HG03469 (cell line): ENCODE data around the gene OR13C5.
"Not testable (repeated sequence)": the region's sequence is repeated elsewhere in the genome, so short reads cannot be mapped to it uniquely, and the experiment has no call there.

Source experiments
- ATAC-seq: cut with Tn5 transposase; IDR thresholded peaks from one replicate; pipeline ENCODE4 v1.9.1; 2021; ENCODE audit warnings: mild to moderate bottlenecking, moderate library complexity, moderate number of reproducible peaks; ENCODE audit not compliant: unreplicated experiment

Gene OR13C5

GRCh38 chr9:104599313-104599712 is at the start of gene OR13C5:
OR13C5 (minus strand) TSS chr9:104599413; CDS start chr9:104599413, 0 bp downstream.
- not testable (repeated sequence) for ATAC-seq

DNA sequence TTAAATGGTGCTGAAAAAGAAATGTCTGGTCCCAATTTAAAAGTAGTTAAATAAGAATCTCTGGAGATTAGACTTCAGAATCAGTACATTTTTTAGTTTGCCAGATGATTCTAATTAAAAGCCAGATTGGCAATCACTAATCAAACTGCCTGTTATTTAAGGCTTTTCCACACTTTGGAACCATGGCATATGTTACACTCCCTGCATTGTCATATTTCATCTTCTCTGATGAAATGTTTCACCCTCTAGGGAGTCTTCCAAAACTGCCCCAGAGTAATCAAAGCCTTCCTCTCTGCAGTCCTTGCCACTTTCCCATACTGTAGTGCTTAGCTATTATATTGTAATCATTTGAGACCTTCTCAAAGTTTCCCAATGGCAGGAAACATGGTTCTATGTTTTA is 36.2 kb upstream of the OR13C5 start:
- no peak for ATAC-seq

DNA sequence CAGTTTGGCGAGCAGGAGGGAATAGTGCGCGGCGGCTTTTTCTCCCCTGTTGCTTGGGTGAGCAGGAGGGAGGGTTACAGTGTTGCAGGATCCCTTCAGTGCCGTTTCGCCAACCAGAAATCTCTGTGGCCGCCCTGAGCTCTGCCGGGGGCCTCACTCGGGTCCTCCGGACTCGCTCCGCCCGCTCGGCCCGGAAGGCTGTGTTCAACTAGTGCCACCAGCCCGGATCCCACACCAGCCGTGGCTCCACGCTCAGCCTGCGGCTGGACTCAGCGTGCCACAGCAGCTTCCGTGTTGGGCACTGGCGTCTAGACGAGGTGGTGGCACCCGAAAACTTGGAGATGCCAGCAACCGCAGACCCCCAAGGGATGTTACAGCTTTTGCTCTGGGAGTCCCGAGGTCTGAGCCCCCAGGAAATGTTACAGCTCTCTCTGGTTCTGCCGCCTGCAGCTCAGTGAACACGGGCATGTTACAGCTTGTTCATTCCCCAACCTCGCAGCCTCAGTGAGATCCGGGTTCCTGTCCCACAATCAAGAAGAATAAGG is 34.8 kb upstream of the OR13C5 start:
- ATAC-seq = no peak

GRCh38 chr9:104625964-104626363 is 26.8 kb upstream of the OR13C5 start:
- ATAC-seq = not testable (repeated sequence)

GRCh38 chr9:104618104-104618503 is 18.9 kb upstream of the OR13C5 start, which contains the start of gene OR13C9:
OR13C9 (minus strand) TSS chr9:104618204; CDS start chr9:104618204, 0 bp downstream.
- no peak for ATAC-seq

DNA sequence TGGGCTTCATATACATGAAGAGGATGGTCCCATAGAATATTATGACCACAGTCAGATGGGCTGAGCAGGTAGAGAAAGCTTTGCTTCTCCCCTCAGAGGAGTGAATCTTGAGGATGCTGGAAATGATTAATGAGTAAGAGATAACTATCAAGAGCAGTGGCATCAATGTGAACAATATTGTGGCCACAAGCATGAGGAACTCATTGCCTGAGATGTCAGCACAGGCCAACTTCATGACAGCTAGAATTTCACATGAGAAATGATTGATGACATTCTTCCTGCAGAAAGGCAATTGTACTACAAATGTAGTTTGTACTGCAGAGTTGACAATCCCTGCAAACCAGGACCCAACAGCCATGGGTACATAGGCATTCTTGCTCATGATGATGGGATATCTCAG is 18.2 kb upstream of the OR13C5 start:
- no peak for ATAC-seq

DNA sequence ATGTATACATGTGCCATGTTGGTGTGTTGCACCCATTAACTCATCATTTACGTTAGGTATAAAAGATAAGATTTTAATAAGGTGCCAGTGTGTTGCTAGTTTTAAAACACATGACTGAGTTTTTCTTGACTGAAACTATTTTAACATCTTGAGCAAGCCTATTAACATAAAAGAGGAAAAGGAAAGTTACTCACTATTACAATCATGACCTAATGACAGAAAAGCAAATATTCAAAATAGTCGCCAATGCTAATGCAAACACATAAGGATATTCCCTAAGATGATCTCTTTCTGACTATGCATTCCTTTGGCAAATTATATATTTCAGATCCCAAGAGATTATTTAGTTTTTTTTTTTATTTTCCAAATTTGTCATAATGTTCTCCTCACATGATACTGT is 12.0 kb upstream of the OR13C5 start:
- ATAC-seq = no peak

DNA sequence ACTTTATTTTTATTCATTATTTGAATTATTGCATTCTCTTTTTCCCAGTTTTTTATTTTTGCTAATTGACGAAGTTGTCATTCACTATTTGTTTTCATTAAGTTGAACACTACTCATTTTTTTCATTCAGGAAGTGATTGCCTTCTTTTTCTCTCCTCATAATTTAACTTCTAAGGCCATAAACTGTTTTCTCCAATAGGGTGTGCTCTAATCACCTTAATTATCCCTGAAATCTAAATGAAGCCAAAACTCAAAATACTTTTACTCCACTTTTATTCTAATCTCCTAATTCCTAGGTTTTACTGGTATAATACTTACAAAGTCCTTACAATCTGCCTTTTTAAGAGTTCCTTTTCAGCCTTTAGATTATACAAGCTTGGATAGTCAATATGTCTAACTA is 9.1 kb upstream of the OR13C5 start:
- ATAC-seq = no peak

DNA sequence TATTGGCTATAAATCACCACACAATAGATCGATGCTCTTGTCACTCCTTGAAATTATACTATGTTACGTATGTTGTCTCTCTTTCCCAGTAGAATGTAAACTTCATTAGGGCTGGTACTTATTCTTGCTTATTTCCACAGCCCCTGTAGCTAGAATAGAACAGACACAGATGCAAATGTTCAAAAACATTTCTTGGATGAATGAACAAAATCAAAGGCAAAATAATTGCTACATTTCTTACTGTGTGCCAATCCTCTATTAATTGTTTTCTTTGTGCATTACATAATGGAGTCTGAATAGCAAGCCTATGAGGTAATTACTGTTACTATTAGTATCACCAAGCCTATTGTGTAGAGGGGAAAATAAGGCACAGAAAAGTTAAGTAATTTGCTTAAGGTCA is 6.9 kb upstream of the OR13C5 start:
- no peak for ATAC-seq

DNA sequence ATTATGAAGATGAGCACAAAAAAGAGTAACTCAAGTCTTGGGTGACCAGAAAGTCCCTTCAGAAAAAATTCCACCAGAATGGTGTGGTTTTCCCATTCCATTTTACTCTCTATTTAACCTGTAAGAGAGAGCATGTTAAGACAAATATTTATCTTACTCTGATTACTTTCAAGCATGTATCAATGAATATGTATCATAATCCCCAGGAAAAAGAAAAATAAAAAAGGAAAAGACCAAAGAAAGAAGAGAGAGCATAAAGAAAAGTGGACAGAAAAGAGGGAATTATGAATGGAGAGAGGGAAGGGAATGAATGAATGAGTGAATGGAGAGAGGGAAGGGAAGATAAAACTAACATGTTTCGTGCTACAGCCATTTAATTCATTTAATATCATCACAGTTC is 6.3 kb upstream of the OR13C5 start, which contains the start of gene OR13C2:
Gene OR13C2, minus strand, starts transcription at position 101 of the 400 bp plus-strand sequence. Its CDS starts 0 bp downstream, at position 101.
- ATAC-seq = not testable (repeated sequence)

DNA sequence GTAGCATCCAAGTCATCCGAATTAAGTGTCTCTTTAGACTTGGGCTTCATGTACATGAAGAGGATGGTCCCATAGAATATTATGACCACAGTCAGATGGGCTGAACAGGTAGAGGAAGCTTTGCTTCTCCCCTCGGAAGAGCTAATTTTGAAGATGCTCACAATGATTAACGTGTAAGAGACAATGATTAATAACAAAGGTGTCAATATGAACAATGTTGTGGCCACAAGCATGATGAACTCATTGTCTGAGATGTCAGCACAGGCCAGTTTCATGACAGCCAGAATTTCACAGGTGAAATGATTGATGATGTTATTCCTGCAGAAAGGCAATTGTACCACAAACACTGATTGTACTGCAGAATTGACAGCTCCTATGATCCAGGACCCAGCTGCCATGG is 5.6 kb upstream of the OR13C5 start:
- ATAC-seq = no peak

DNA sequence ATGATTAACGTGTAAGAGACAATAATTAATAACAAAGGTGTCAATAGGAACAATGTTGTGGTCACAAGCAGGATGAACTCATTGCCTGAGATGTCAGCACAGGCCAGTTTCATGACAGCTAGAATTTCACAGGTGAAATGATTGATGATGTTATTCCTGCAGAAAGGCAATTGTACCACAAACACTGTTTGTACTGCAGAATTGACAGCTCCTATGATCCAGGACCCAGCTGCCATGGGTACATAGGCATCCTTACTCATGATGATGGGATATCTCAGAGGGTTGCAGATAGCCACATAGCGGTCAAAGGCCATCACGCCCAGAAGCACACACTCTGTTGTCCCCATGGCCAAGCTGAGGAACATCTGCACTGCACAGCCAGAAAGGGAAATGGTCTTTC is 464 bp downstream of the OR13C5 start:
- ATAC-seq = not testable (repeated sequence)

DNA sequence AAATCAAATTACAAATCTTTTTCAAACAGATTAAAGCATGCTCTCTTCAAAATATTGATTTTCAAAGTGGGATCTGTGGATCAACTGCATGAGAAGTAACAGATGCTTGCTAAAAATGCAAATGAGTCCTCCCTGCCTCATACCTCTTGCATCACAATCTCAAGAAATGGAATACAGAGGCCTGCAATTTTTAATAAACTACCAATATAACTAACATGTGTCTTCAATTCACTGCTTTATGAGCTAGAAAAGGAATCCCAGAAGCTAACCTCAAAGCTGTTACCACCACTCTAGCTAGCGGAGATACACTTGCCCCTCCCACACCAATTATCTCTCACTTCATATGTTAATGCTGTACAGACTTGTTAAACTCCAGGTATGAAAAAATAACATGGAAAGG is 9.6 kb downstream of the OR13C5 start:
- no peak for ATAC-seq

- no peak for ATAC-seq
These were observed 12.6 kb downstream of the OR13C5 start for GRCh38 chr9:104586496-104587180.

- ATAC-seq = no peak
These were observed 18.7 kb downstream of the OR13C5 start for GRCh38 chr9:104580562-104580961.

DNA sequence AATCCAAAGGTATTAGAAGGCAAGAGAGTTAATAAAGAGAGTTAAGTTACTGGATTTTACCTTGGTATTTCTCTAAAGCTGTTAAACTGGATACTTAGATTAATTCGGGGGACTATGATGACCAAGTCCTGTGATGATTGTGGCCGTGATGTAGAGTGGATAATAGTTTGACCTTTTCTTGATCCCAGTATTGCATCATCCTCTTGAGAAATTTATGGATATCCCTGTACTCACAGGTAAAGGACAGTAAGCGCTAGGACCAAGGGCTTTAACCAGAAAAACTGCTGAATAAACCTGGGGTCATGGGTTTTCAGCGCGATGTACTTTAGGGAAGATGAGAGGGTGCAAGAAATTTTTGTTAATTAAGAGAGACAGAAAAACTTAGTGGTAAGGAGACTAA is 21.9 kb downstream of the OR13C5 start:
- no peak for ATAC-seq

DNA sequence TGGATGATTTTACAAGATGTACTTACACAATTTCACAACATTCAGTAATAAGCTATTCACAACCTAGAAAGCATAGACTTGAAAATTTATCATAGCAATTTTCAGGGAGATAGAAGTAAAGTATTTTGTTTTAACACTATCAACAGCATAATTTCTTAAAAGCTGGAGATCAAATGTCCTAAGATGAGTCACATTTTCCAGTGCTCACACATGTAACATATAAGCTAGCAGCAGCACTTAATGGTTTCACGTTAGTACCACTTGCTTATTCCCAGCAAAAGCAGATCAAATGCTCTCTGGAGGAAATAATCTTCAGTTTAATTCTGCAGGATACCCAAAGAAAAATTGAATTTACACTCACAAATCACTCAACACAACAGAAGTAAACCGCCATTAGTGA is 23.8 kb downstream of the OR13C5 start:
- ATAC-seq = no peak

GRCh38 chr9:104572612-104573011 is 26.6 kb downstream of the OR13C5 start:
- no peak for ATAC-seq

DNA sequence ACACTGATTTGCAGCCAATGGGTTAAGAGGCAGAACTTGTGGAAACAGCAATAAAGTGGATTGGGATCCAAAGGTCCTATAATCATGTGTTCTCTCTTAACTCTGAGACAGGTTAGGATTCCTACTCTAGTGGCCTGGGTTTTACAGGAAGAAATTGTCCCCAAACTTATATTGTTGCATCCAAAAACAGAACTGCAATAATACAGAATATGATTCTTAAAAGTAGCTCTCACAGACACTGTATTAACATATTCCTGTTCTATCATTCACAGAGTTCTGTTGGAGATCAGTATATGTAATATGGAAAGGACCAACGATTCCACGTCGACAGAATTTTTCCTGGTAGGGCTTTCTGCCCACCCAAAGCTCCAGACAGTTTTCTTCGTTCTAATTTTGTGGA is 30.3 kb downstream of the OR13C5 start, which contains the start of gene OR13C8:
Gene OR13C8, plus strand, starts transcription at position 301 of the 400 bp plus-strand sequence. Its CDS starts 0 bp downstream, at position 301.
- no peak for ATAC-seq

DNA sequence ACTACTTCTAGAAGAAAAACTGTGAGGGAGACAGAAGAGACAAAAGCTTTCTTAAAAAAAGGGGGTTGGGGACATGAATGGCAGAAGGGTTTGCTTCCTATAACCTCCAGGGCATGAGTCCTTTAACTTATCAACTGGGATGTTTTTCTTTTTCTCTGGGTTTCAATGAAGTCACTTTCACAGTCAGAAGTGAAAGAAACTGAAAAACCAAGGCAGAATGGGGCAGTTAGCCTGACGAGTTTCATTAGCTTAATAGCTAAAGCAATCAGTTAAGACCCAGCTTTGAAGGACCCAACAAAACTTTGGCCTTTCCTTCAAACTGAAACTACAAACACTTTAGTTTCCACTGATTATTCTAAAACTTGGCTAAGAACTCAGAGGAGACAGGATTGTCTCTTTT is 34.9 kb downstream of the OR13C5 start:
- no peak for ATAC-seq

GRCh38 chr9:104556830-104557634 is 42.2 kb downstream of the OR13C5 start:
- ATAC-seq = no peak

- no peak for ATAC-seq
These were observed 43.7 kb downstream of the OR13C5 start for GRCh38 chr9:104555521-104555920.
